ENCODE data around the gene TENT4B.
"Not testable (repeated sequence)": the region's sequence is repeated elsewhere in the genome, so short reads cannot be mapped to it uniquely, and the experiment has no call there.

TENT4B gene

DNA sequence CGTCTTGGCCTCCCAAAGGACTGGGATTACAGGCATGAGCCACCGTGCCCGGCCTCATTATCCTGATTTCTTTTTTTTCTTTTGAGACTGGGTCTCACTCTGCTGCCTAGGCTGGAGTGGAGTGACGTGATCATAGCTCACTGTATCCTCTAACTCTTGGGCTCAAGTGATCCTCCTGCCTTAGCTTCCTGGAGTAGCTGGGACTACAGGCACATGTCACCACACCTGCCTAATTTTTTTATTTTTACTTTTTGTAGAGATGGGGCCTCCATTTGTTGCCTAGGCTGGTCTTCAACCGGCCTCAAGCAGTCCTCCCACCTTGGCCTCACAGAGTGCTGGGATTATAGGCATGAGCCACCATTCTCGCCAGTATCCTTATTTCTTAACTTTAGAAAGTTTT is 3.5 kb downstream of the TENT4B start:
- no peak overlapping the region for H3K4me3 ChIP-seq (ENCODE audit: low read depth, low read length)
- H3K27me3 ChIP-seq (ENCODE audit: control insufficient read depth, insufficient read depth, low read length), result no peaks in the 10 kb centered on the region
- peaks cover 5% of the 10 kb centered on the region for H3K4me1 ChIP-seq (ENCODE audit: control insufficient read depth, insufficient read depth, low read length)
- H3K36me3 ChIP-seq (ENCODE audit: control insufficient read depth, insufficient read depth, low read length), result no peaks in the 10 kb centered on the region
- no peaks in the 10 kb centered on the region for H3K9me3 ChIP-seq (ENCODE audit: control insufficient read depth, insufficient read depth, low read length)
- no peak overlapping the region for H3K9ac ChIP-seq (ENCODE audit: low read depth, low read length)

GRCh38 chr16:50160495-50161164 is 7.5 kb downstream of the TENT4B start:
- Histone ChIP-seq H3K4me3 (ENCODE audit: low read depth, low read length) (no peak overlapping the region), H3K27me3 (ENCODE audit: control insufficient read depth, insufficient read depth, low read length) (no peaks in the 10 kb centered on the region), H3K36me3 (ENCODE audit: control insufficient read depth, insufficient read depth, low read length) (no peaks in the 10 kb centered on the region), H3K4me1 (ENCODE audit: control insufficient read depth, insufficient read depth, low read length) (no peaks in the 10 kb centered on the region), H3K9me3 (ENCODE audit: control insufficient read depth, insufficient read depth, low read length) (no peaks in the 10 kb centered on the region), H3K9ac (ENCODE audit: low read depth, low read length) (no peak overlapping the region)

- Histone ChIP-seq H3K9ac (ENCODE audit: low read depth, low read length) (no peak overlapping the region), H3K4me3 (ENCODE audit: low read depth, low read length) (no peak overlapping the region), H3K4me1 (ENCODE audit: control insufficient read depth, insufficient read depth, low read length) (no peaks in the 10 kb centered on the region), H3K9me3 (ENCODE audit: control insufficient read depth, insufficient read depth, low read length) (no peaks in the 10 kb centered on the region), H3K36me3 (ENCODE audit: control insufficient read depth, insufficient read depth, low read length) (no peaks in the 10 kb centered on the region), H3K27me3 (ENCODE audit: control insufficient read depth, insufficient read depth, low read length) (no peaks in the 10 kb centered on the region)
These were observed 8.8 kb downstream of the TENT4B start for GRCh38 chr16:50161950-50162349.

- Histone ChIP-seq H3K9ac (ENCODE audit: low read depth, low read length) (no peak overlapping the region), H3K4me1 (ENCODE audit: control insufficient read depth, insufficient read depth, low read length) (no peaks in the 10 kb centered on the region), H3K36me3 (ENCODE audit: control insufficient read depth, insufficient read depth, low read length) (no peaks in the 10 kb centered on the region), H3K27me3 (ENCODE audit: control insufficient read depth, insufficient read depth, low read length) (no peaks in the 10 kb centered on the region), H3K9me3 (ENCODE audit: control insufficient read depth, insufficient read depth, low read length) (no peaks in the 10 kb centered on the region), H3K4me3 (ENCODE audit: low read depth, low read length) (no peak overlapping the region)
These were observed 12.4 kb downstream of the TENT4B start for GRCh38 chr16:50165473-50165872.

- Histone ChIP-seq H3K9me3 (ENCODE audit: control insufficient read depth, insufficient read depth, low read length) (no peaks in the 10 kb centered on the region), H3K4me3 (ENCODE audit: low read depth, low read length) (no peak overlapping the region), H3K4me1 (ENCODE audit: control insufficient read depth, insufficient read depth, low read length) (no peaks in the 10 kb centered on the region), H3K27me3 (ENCODE audit: control insufficient read depth, insufficient read depth, low read length) (no peaks in the 10 kb centered on the region), H3K36me3 (ENCODE audit: control insufficient read depth, insufficient read depth, low read length) (no peaks in the 10 kb centered on the region), H3K9ac (ENCODE audit: low read depth, low read length) (no peak overlapping the region)
These were observed 13.7 kb downstream of the TENT4B start for GRCh38 chr16:50166511-50167500.

GRCh38 chr16:50167556-50167955 is 14.4 kb downstream of the TENT4B start:
- Histone ChIP-seq H3K9ac (ENCODE audit: low read depth, low read length) (no peak overlapping the region), H3K4me1 (ENCODE audit: control insufficient read depth, insufficient read depth, low read length) (no peaks in the 10 kb centered on the region), H3K9me3 (ENCODE audit: control insufficient read depth, insufficient read depth, low read length) (no peaks in the 10 kb centered on the region), H3K27me3 (ENCODE audit: control insufficient read depth, insufficient read depth, low read length) (no peaks in the 10 kb centered on the region), H3K36me3 (ENCODE audit: control insufficient read depth, insufficient read depth, low read length) (no peaks in the 10 kb centered on the region), H3K4me3 (ENCODE audit: low read depth, low read length) (no peak overlapping the region)

DNA sequence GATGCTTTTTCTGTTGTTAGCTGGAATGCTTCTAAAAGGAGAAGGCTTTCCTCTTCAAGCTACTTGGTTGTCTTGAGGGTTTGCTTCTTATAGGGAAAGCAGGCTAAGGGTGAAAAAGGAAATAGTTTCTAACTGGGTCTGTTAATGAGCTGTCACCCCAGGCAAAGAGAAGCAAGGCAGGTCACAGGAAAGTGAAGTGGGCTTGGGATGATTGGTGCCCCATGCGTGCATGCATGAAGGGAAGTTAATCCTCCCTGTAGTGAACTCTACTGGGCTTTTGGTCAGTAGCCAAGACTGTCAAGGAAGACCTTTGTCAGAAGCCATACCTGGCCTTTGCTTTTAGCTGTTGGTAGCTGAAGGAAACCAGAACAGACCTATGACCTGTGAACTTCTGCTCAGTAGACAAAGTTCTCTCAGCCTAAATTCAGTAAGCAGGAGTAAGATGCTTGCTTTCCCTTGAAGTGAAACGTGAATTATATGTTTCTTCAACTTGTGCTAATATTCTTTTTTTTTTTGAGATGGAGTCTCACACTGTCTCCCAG is 16.5 kb downstream of the TENT4B start:
- Histone ChIP-seq H3K9me3 (ENCODE audit: control insufficient read depth, insufficient read depth, low read length) (no peaks in the 10 kb centered on the region), H3K4me1 (ENCODE audit: control insufficient read depth, insufficient read depth, low read length) (no peaks in the 10 kb centered on the region), H3K9ac (ENCODE audit: low read depth, low read length) (no peak overlapping the region), H3K36me3 (ENCODE audit: control insufficient read depth, insufficient read depth, low read length) (no peaks in the 10 kb centered on the region), H3K27me3 (ENCODE audit: control insufficient read depth, insufficient read depth, low read length) (no peaks in the 10 kb centered on the region), H3K4me3 (ENCODE audit: low read depth, low read length) (no peak overlapping the region)

- H3K9ac ChIP-seq (ENCODE audit: low read depth, low read length); H3K4me3 ChIP-seq (ENCODE audit: low read depth, low read length); H3K9me3 ChIP-seq (ENCODE audit: control insufficient read depth, insufficient read depth, low read length); H3K36me3 ChIP-seq (ENCODE audit: control insufficient read depth, insufficient read depth, low read length); H3K4me1 ChIP-seq (ENCODE audit: control insufficient read depth, insufficient read depth, low read length); H3K27me3 ChIP-seq (ENCODE audit: control insufficient read depth, insufficient read depth, low read length): not testable (repeated sequence)
These were observed 18.7 kb downstream of the TENT4B start for GRCh38 chr16:50171773-50172172.

- no peaks in the 10 kb centered on the region for H3K4me1 ChIP-seq (ENCODE audit: control insufficient read depth, insufficient read depth, low read length)
- no peaks in the 10 kb centered on the region for H3K27me3 ChIP-seq (ENCODE audit: control insufficient read depth, insufficient read depth, low read length)
- no peaks in the 10 kb centered on the region for H3K9me3 ChIP-seq (ENCODE audit: control insufficient read depth, insufficient read depth, low read length)
- no peak overlapping the region for H3K9ac ChIP-seq (ENCODE audit: low read depth, low read length)
- H3K36me3 ChIP-seq (ENCODE audit: control insufficient read depth, insufficient read depth, low read length), result no peaks in the 10 kb centered on the region
- H3K4me3 ChIP-seq (ENCODE audit: low read depth, low read length), result no peak overlapping the region
These were observed 19.3 kb downstream of the TENT4B start for GRCh38 chr16:50172195-50172922.

- Histone ChIP-seq H3K9ac (ENCODE audit: low read depth, low read length) (no peak overlapping the region), H3K4me3 (ENCODE audit: low read depth, low read length) (no peak overlapping the region), H3K36me3 (ENCODE audit: control insufficient read depth, insufficient read depth, low read length) (no peaks in the 10 kb centered on the region), H3K27me3 (ENCODE audit: control insufficient read depth, insufficient read depth, low read length) (no peaks in the 10 kb centered on the region), H3K9me3 (ENCODE audit: control insufficient read depth, insufficient read depth, low read length) (no peaks in the 10 kb centered on the region), H3K4me1 (ENCODE audit: control insufficient read depth, insufficient read depth, low read length) (no peaks in the 10 kb centered on the region)
These were observed 20.2 kb downstream of the TENT4B start for GRCh38 chr16:50173316-50173715.

DNA sequence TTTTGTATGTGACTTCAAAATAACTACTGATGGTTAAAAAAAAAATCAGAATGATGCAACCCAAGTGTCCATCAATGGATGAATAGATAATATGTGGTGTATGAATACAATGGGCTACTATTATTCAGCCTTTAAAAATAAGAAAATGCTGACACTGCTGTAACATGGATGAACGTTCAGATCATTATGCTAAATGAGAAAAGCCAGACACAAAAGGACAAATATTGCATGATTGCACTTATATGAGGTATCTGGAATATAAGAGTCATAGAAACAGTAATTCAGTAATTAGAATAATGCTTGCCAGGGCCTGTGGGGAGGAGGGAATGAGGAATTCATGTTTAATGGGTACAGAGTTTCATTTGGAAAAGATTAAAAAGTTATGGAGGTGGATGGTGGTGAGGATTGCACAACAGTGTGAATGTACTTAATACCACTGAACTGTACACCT is 25.4 kb downstream of the TENT4B start:
- no peaks in the 10 kb centered on the region for H3K4me1 ChIP-seq (ENCODE audit: control insufficient read depth, insufficient read depth, low read length)
- no peak overlapping the region for H3K4me3 ChIP-seq (ENCODE audit: low read depth, low read length)
- H3K36me3 ChIP-seq (ENCODE audit: control insufficient read depth, insufficient read depth, low read length), result no peaks in the 10 kb centered on the region
- H3K9me3 ChIP-seq (ENCODE audit: control insufficient read depth, insufficient read depth, low read length), result no peaks in the 10 kb centered on the region
- no peak overlapping the region for H3K9ac ChIP-seq (ENCODE audit: low read depth, low read length)
- no peaks in the 10 kb centered on the region for H3K27me3 ChIP-seq (ENCODE audit: control insufficient read depth, insufficient read depth, low read length)
